Measurements from ENCODE around the gene CTIF. TPM values are rescaled to one million over a fixed set of nuclear protein-coding genes. Genes with fewer than 3 reads are reported as not detected.

Gene CTIF
- polyA plus RNA-seq, 1 donor, result 18.9 TPM

DNA sequence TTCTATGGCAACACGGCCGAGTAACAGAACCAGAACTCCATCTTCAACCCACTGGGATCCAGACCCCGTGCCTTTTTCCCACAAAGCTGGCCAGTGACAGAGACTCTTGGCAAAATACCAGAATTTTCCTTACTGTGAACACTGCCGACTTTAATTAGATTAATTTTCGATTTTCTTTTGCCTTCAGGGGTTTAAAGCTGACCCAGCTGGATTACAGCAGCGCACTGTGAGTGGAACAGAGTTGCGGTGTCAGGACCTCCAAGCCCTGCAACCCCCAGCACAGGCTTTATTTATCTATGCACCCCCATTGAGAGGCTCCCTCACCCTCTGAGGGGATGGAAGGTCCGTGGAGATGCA, 36.4 kb downstream of the CTIF start:
- no peak for DNase-seq

DNA sequence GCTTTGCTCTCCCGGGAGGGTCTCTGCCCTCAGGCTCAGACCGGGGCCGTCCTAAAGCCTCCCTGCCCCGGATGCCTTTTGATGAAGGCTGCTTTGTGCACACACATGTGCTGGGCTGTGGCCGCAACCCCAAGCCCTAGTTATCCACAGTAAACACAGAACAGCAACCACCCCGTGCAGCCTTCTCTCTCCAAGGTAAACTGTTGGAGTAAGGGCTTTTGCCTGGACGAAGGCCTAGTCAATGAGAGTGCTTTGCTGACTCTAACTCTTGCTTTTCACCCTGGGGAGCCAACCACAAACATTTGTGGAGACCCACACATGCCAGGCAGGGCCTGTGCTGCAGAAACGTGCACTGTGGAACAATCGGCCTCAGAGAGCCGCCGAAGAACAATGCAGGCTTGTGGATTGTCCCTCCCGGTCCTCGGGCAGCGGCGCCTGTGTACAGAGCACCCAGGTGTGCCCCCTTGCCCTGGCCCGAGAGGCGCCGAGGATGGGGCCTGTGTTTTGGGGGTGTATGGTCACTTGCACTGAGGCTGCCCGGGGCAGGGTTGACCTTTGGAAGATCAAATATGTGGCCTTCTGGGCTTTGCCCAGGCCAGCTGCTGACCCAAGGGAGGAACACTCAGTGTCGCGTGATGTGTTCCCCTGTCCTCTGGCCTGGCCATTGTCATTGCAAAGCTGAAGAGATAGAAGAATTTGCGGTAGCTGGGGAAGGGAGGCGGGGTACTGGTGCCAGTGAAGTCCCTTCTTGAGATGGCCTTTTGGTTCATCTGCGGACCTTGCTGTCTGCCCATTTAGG, 37.0 kb downstream of the CTIF start:
- no peak for DNase-seq

DNA sequence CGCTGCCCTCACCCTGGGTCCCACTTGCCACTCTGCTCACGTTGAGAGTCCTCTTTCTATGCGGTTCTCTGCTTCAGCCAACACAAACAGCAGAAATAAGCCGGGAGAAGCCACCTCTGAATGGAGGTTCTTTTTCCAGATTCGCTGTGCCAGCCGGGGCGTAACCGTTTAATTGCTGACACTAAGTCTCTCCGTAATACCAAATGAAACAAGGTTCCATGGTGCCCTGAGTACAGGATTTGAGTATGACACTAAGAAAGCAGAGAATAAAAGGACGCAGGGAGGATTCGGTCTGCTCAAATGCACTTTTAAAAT, 37.6 kb downstream of the CTIF start:
- DNase-seq, result no peak

DNA sequence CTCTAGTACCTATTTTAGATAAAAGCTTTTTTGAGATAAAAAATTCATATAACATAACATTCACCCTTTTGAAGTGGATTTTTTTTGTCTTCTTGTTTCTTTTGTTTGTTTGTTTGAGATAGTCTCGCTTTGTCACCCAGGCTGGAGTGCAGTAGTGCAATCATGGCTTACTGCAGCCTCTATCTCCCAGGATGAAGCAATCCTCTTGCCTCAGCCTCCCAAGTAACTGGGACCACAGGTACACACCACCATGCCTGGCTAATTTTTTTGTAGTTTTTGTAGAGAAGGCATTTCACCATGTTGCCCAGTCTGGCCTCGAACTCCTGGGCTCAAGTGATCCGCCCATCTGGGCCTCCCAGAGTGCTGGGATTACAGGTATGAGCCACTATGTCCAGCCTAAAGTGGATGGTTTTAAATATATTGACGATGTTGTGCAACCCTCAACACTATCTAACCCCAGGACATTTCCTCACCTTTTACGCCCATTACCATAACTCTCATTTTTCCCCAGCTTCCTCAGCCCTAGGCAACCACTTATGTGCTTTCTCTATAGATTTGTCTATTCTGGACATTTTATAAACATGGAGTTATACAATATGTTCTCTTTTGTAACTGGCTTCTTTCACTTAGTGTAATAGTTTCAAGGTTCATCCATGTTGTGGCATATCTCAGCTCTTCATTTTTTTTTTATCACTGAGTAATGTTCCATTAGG, 38.8 kb downstream of the CTIF start:
- no peak for DNase-seq

DNA sequence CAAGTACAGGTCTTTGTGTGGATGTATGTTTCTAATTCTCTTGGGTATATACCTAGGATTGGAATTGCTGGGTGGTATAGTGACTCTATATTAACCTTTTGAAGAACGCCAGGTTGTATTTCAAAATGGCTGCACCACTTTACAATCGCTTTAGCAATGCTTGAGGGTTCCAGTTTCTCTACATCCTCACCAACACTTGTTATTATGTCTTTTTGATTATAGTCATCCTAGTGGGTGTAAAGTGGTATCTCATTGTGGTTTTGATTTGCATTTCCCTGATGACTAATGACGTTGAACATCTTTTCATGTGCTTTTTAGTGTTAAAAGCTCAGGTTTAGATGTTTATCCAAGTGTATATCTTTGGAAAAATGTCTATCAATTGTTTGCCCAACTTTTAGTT, 39.5 kb downstream of the CTIF start:
- no peak for DNase-seq

DNA sequence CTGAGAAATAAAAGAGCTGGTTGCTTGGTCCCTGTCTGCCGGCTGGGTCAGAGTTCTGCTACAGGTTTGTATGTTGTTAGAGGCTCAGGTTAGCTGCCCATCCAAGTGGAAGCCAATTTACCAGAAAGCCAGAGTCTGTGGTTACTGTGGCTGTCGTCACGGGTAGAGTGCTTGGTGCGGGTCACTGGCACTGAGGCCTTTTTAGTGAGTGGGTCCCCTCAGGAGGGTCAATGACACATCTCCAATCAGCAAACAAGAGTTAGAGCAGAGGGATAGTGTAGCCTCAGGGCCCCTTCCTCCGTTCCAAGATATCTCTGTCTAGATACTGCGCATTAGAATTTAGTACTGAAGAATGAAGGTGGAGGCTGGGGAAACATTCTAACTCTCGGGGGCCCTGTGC, 41.2 kb downstream of the CTIF start:
- DNase-seq, result no peak

DNA sequence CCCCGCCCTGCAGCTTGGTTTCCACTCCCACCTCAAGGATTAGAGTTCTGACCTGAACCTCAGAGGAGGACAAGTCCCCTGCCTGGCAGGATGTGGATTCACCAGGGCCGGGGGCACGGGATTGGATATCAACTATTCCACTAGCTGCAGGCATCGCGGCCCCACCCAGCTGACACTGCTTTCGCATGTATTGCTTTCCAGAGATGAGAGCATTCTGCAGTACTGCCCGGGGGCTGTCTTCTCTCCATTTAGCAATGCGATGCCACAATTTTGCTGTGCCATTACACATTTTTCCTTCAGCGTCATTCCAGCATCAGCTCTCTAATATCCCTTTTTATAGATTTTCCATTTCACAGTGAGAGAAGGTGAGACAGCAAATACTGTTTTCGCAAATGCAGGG, 42.0 kb downstream of the CTIF start:
- no peak for DNase-seq

DNA sequence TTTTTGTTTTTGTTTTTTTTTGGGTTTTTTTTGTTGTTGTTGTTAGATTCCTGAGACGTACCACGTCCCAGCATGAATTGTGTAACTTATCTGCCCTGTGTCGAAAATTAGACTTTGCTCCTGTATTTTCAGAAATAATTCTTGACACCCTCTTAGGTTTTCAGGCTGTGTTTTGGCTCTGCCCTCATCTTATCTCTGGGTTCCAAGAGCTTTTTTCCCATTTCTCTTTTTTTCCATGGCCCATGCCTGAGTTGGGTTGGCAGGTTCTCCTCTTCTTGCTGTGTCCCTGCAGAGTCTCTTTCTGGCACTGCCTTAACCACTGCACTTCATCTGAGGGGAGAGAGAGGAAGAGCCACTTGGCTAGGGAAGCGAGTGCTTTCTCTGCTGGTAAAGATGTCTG, 42.4 kb downstream of the CTIF start:
- DNase-seq, result no peak

DNA sequence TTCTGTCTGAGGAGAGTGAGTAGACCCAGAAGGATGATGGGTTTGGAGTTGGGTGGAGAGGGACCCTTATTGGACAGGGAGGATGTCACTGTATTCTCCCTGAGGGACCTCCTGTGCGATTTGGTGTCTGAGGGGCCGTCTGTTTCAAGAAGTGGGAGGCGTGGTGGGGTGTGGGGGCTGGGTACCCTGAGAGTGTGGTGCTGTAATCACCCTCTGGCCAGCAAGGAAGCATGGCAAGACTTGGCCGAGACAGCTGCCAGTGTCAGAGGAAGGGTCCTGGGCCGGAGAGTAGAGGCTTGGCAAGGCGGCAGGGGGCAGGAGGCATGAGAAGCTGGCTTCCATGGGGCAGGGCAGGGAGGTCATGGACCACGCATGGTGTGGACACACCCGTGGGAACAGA, 43.1 kb downstream of the CTIF start:
- DNase-seq, result no peak

DNA sequence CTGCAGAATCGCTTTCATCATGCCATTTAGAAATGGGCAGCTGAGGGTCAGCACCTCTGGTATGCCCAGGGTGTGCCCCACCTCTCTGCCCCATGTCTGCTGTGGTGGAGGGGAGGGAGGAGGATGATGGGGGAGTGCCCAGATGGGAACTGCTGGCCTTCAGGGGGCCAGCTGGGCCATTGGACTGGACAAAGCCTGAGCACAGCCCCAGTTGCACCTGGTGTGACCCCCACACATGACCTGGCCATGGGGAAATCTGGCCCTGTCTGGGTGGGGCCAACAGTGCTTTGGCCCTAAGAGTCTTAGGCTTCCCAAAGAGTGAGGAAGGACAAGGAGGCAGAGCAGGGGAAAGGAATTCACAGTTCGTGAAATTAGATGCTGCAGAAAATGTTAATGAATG, 44.1 kb downstream of the CTIF start:
- no peak for DNase-seq

DNA sequence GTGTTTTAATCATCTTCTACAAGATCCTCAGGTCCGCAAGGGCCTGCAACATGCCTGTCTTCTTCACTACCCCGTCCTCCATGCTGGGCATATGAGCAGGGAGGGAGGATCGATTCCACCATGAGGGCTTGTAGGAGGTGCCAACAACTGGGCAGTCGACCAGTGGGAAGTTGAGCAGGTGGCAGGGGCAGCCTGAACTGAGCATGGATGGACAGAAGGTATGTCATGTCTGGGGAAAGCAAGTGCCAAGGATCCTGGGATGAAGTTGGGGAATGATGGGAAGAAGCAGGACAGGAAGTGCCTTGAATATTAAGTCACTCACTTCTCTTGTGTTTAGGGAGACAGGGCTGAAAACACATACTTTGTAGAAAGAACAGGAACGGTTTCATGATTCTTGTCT, 44.7 kb downstream of the CTIF start:
- DNase-seq, result no peak

DNA sequence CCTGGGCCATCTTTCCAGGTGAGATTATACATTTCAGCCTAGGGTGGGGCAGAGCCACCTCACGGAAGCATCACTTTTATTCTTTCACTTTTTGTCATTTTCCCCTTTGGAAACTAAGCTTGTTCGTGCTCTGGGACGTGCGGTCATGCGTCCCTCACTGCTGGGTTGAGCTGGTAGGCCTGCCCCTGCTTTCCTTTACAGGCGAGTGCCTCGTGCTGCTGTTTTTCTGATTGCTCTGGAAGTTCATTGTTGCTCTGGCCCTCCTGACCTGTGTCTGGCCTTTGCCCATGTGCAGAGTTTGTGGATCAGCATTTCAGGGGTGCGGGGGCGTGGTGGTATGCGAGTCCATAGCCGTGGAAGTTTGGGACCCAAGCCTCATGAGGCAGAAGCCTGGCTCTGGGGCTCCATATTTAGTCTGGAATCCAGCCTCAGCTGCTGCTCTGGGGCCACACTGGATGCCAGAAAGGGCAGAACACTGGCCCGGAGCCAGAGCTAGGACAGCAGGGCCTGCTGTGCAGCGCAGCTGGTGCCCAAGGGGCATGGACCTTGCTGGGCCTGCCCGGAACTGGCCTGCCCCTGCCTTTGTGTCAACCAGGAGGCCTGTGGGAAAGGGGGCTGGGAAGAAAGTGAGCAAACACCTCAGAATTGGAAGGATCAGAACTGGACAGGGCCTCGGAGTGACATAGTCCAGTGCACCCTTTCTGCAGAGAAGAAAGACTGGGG, 51.1 kb downstream of the CTIF start:
- no peak for DNase-seq

DNA sequence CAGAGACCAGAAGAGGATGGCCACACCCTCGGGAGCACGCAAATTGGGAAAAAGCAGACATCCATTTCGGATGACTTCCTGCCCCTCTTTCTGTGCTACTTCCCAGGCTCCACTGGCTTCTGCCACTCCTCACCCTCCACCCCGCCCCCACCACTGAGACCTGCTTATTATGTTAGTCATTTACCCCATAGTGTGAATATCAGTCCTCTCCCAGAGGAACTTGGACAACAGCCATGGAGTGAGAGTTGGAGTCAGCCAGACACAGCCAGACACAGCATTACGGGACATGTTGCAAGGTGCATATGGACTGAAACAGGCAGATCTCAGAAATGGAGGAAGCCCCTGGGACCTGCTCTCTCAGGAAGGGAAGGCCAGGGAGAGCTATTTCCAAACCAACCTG, 51.8 kb downstream of the CTIF start:
- DNase-seq, result no peak

DNA sequence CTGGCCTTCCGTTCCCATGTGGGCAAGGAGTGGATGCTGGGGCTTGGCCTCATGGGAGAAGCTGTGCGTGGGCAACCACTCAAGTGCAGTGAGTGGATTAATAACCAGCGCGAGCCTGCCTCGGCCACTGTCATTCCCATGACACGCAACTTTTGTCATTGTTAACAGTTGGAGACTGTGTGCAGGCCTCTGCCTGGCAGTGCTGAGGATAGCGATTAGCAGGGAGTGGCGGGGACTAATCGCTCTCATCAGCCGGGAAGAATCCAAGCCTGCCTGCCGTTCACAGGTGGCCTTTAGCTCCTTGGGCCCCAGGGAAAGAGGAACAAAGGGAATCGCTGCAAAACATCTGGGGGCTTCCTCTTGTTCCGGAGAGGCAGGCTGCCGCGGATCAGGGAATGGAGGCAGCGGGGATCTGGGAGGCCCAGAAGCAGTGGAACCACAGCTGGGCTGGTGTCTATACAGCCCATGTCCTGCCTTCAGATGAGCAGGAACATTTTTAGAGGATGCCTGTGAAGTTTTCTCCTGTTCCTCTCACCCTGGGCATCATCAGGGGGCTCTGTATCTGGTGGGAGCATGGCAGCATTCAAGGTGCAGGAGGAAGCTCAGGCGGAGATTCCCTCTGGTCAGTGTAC, 53.8 kb downstream of the CTIF start:
- DNase-seq, result no peak

DNA sequence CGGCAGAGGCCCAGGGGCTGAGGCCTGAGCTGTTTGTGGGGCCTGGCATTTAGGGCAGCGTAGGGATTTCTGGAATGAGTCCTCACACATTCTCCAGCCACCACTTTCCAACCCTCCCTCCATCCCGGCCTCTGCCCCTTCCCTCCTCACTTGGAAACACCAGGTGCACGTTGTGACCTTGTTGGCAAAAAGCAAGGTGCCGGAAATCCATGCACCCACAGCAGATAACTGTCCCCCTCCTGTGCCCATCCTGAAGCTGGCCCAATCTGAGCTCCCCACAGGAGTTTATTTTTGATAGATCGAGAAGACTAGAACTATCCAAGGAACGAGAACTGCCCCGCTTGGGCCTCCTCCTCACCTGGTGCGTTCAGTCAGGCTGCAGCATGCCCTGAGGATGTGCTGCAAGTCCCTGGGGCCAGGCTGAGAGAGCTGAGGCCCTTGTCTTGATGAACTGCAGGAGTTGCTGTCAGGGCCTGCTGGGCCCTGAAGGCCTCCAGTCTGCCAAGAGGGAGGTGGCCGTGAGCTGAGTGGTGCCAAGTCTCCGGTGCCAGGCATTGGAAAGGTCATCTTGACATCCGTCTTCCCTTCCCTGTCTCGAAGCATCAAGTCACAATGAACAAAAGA, 55.8 kb downstream of the CTIF start:
- DNase-seq, result no peak

DNA sequence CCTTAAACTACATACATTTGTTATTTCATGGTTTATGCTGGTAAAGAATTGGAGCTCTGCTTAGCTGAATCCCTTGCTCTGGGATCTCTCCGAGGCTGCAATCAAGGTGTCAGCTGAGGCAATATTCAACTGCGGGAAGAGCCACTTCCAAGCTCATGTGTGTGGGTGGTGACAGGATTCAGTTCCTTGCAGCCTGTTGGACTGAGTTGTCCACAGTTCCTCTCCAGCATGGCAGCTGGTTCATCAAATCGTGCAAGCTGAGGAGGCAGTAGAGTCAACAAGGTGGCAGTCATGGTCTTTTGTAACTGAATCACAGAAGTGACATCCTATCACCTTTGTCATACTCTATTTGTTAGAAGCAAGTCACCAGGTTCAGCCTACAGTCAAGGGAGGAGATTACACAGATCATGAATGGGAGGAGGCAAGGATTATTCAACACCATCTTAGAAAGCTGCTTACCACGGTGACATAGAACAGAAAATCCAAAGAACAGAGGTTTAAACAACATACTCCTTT, 56.9 kb downstream of the CTIF start:
- DNase-seq, result no peak

DNA sequence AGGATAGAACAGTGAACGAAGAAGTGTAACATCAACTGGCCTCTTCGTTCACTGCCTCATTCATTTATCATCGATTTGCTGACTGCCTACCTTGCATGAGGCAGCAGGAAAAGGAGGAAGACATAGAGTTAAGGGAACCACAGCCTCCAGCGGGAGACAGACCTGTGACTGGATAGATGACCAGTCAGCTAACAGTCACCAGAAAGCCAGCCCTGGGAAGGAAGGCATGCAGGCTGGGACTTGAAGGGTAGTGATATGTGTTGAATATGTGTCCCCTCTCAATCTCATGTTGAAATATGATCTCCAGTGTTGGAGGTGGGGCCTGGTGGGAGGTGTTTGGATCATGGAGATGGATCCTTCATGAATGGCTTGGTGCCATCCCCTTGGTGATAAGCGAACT, 58.3 kb downstream of the CTIF start:
- no peak for DNase-seq

DNA sequence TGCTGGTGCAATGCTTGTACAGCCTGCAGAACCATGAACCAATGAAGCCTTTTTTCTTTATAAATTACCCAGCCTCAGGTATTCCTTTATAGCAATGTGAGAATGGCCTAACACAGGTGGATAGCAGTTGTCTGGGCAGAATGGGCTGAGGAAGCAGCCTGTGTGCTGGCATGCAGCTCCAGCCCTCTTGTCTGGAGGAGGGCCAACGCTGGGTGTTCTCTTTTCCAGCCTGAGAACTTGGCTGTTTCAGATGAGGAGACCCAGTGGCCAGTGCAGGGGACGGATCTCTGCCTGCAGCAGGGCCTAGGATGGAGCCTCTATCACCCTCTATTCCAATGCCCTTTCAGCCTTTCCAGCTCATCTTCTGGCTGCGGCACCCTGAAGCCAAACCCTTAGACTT, 58.8 kb downstream of the CTIF start:
- DNase-seq, result no peak

DNA sequence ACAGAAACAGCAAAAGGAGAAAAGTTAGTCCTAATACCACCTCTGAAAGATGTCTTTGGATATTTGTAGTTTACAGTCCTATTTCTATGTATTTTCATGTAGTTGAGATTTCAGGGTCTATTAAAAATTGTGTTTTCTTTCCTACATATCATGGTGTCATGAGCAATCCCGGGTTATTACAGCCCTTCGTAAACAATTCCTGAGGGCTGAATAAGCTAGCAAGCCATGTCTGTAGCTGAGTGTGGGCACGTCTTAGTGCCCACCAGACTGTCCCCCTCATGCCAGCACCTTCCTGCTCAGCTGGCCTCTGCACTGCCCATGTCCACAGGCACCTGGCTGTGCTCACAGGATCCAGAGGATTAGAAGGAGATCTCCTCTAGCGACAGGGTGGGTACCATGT, 60.6 kb downstream of the CTIF start:
- DNase-seq, result no peak

DNA sequence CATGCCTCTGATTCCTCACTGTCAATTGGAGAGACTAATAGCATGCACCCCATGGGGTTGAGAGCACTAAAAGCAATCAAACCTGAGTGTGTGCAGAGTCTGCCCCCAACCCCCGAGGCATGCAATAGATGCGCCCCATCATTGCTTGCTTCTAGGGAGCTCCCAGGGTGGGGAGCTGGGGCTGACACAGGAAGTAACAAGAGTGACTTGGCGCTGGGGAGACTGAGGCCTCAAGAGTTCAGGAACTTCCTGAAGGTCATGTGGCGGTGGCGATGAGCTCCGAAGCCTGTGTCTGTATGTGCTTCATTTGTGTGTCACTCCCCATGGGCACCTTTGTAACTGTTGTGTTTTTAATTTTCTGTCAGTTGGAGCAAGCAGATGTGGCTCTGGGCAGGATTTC, 61.2 kb downstream of the CTIF start:
- no peak for DNase-seq

DNA sequence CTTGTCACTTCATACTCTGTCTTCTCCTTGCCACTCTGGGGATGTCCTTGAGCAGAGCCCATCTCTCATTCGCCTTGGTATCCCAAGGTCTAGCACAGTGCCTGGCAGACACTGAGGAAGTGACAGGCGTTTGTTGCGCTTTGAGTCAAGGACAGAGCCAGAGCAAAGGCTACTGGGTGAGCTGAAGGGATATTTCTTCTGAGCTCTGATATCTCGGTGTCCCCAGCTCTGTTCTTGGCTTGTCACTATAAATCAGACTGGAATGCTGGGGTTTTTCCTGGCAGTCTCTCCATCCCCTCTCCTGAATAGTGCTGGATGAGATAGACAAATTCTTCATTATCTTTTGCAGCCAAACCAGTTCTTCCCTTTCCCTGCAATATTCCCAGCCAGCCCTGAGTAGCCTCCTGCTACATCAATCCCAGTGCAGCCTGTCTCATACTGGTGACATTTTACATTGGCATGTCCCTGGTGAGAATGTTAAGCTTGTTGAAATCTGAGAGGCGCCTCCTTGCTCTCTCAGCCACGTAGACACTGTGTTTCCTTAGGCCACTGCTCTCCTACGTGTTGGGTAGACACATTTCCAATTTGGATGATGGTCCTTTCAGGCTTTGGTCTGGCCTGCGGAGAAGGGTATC, 61.7 kb downstream of the CTIF start:
- no peak for DNase-seq

DNA sequence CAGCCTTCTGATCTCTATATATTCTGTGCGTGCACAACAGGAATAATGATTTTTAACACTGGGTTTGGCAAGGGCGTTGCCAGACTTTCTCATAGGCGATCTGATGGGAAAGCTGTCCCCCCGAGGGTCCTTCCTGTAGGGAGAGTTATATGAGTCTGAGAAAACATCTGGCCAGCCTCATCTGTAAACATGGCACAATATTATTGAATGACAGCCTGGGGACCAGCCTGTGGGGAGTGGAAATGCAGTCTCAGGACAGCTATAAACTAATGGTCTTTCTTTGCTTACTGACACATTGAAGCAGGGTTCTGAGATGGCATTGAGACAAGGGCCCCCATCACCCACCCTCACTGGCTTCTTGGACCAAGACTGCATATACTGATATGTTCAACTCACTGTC, 62.5 kb downstream of the CTIF start:
- no peak for DNase-seq

All from left kidney (tissue), 2 donors.